Trophoblast cell (in vitro differentiated cells and primary cell): ENCODE data around the gene NEDD8.

Source experiments
- DNase-seq, 2 donors: peaks; one replicate each; pipeline ENCODE4 v3.0.0-alpha.2; 2016
- H2AFZ ChIP-seq: 2 replicates; pipeline ENCODE4 v1.6.1; 2013; ENCODE audit warnings: low read length, moderate library complexity, mild to moderate bottlenecking; ENCODE audit not compliant: insufficient read depth, poor library complexity
- H2AK5ac ChIP-seq: 2 replicates; pipeline ENCODE4 v1.6.1; 2013; ENCODE audit warnings: mild to moderate bottlenecking, low read length
- H2BK120ac ChIP-seq: 2 replicates; pipeline ENCODE4 v1.6.1; 2013; ENCODE audit warnings: low read length, mild to moderate bottlenecking, moderate library complexity; ENCODE audit not compliant: insufficient read depth, poor library complexity
- H2BK12ac ChIP-seq: 2 replicates; pipeline ENCODE4 v1.6.1; 2013; ENCODE audit warnings: mild to moderate bottlenecking, low read length, moderate library complexity
- H2BK5ac ChIP-seq: 2 replicates; pipeline ENCODE4 v1.6.1; 2013; ENCODE audit warnings: low read length, low read depth, moderate library complexity, mild to moderate bottlenecking; ENCODE audit not compliant: poor library complexity
- H3K14ac ChIP-seq: 2 replicates; pipeline ENCODE4 v1.6.1; 2013; ENCODE audit warnings: mild to moderate bottlenecking, low read length
- H3K18ac ChIP-seq: 2 replicates; pipeline ENCODE4 v1.6.1; 2013; ENCODE audit warnings: mild to moderate bottlenecking, low read length
- H3K23ac ChIP-seq: 2 replicates; pipeline ENCODE4 v1.6.1; 2013; ENCODE audit warnings: low read length
- H3K27ac ChIP-seq: 2 replicates; pipeline ENCODE4 v1.5.1; 2013; ENCODE audit warnings: low read depth, mild to moderate bottlenecking, inconsistent platforms, low read length, moderate library complexity
- H3K27me3 ChIP-seq: 2 replicates; pipeline ENCODE4 v1.6.1; 2013; ENCODE audit warnings: inconsistent platforms, mild to moderate bottlenecking, low read length, moderate library complexity; ENCODE audit not compliant: insufficient read depth
- H3K36me3 ChIP-seq, 2 experiments: 1 replicate in 1 of 2; 2 replicates in 1 of 2; pipeline ENCODE4 v1.6.1; 2013; ENCODE audit warnings: low read length in 2 of 2, mild to moderate bottlenecking in 2 of 2, moderate library complexity in 1 of 2; ENCODE audit not compliant: insufficient read depth in 2 of 2, control insufficient read depth in 1 of 2
- H3K4ac ChIP-seq: 2 replicates; pipeline ENCODE4 v1.6.1; 2013; ENCODE audit warnings: low read depth, mild to moderate bottlenecking, low read length, moderate library complexity
- H3K4me1 ChIP-seq, 2 experiments: 1 replicate in 1 of 2; 2 replicates in 1 of 2; pipeline ENCODE4 v1.6.1; 2013; ENCODE audit warnings: low read length in 2 of 2, mild to moderate bottlenecking in 2 of 2, moderate library complexity in 1 of 2; ENCODE audit not compliant: insufficient read depth in 2 of 2, control insufficient read depth in 1 of 2
- H3K4me2 ChIP-seq: 2 replicates; pipeline ENCODE4 v1.6.1; 2013; ENCODE audit warnings: inconsistent platforms, mild to moderate bottlenecking, low read length, moderate library complexity
- H3K4me3 ChIP-seq: 2 replicates; pipeline ENCODE4 v1.5.1; 2013; ENCODE audit warnings: mild to moderate bottlenecking, low read depth, low read length, inconsistent platforms
- H3K79me1 ChIP-seq: one replicate; pipeline ENCODE4 v1.6.1; 2013; ENCODE audit warnings: low read length
- H3K79me2 ChIP-seq: 2 replicates; pipeline ENCODE4 v1.6.1; 2013; ENCODE audit warnings: low read length, mild to moderate bottlenecking; ENCODE audit not compliant: control insufficient read depth, insufficient read depth, poor library complexity
- H3K9ac ChIP-seq: 2 replicates; pipeline ENCODE4 v1.6.1; 2013; ENCODE audit warnings: mild to moderate bottlenecking, low read length
- H3K9me3 ChIP-seq: 2 replicates; pipeline ENCODE4 v1.6.1; 2013; ENCODE audit warnings: low read depth, mild to moderate bottlenecking, control low read depth, inconsistent platforms, low read length; ENCODE audit not compliant: insufficient read depth
- H4K12ac ChIP-seq: 2 replicates; pipeline ENCODE4 v1.6.1; 2013; ENCODE audit warnings: low read depth, mild to moderate bottlenecking, low read length, moderate library complexity
- H4K8ac ChIP-seq: 2 replicates; pipeline ENCODE4 v1.6.1; 2013; ENCODE audit warnings: low read depth, mild to moderate bottlenecking, low read length, moderate library complexity
- H4K91ac ChIP-seq: one replicate; pipeline ENCODE4 v1.6.1; 2013; ENCODE audit warnings: low read depth, mild to moderate bottlenecking, low read length, moderate library complexity
- WGBS: extraction: QIAGEN DNeasy Blood & Tissue Kit; methylation state at CpG from one replicate; pipeline ENCODE4 v1.1.7; 2013; ENCODE audit warnings: missing lambda C conversion rate; ENCODE audit not compliant: insufficient read length, insufficient coverage; ENCODE audit errors: extremely low coverage; 5-methylcytosine and 5-hydroxymethylcytosine counted together

Gene NEDD8

GRCh38 chr14:24198814-24199524 is 33.2 kb downstream of the NEDD8 start:
- Histone ChIP-seq H3K36me3 (peaks cover 0 to 6% of the 10 kb centered on the region in 2 experiments), H2BK120ac (no peak overlapping the region), H3K23ac (no peak overlapping the region), H2AFZ (no peak overlapping the region), H4K12ac (no peak overlapping the region), H3K27ac (no peak overlapping the region), H3K18ac (no peak overlapping the region), H3K9me3 (peaks cover 3% of the 10 kb centered on the region), H3K4me3 (no peak overlapping the region), H3K27me3 (no peaks in the 10 kb centered on the region), H2BK12ac (no peak overlapping the region), H3K4ac (no peak overlapping the region), H3K4me1 (peaks cover 6 to 8% of the 10 kb centered on the region in 2 experiments), H3K79me2 (peaks cover 11% of the 10 kb centered on the region), H2BK5ac (no peak overlapping the region), H3K14ac (no peak overlapping the region), H2AK5ac (no peak overlapping the region), H3K79me1 (peaks cover 12% of the 10 kb centered on the region), H4K8ac (no peak overlapping the region), H3K9ac (no peak overlapping the region), H4K91ac (no peak overlapping the region), H3K4me2 (no peak overlapping the region)
- no peak for DNase-seq
- no CpG with 5 or more reads among the region's 7 CpGs for WGBS

- H3K79me1 ChIP-seq: peaks cover 12% of the 10 kb centered on the region
- H4K12ac ChIP-seq: no peak overlapping the region
- no peak overlapping the region for H3K9ac ChIP-seq
- no peak overlapping the region for H3K4me3 ChIP-seq
- no peak for DNase-seq
- H2BK120ac ChIP-seq: no peak overlapping the region
- H2BK12ac ChIP-seq: no peak overlapping the region
- no peak overlapping the region for H3K18ac ChIP-seq
- H4K91ac ChIP-seq: no peak overlapping the region
- no peak overlapping the region for H4K8ac ChIP-seq
- H3K79me2 ChIP-seq: peaks cover 11% of the 10 kb centered on the region
- no CpG with 5 or more reads among the region's 2 CpGs for WGBS
- H3K4ac ChIP-seq: no peak overlapping the region
- peaks cover 4% of the 10 kb centered on the region for H3K9me3 ChIP-seq
- H3K23ac ChIP-seq: no peak overlapping the region
- no peak overlapping the region for H3K14ac ChIP-seq
- no peak overlapping the region for H2BK5ac ChIP-seq
- no peak overlapping the region for H3K27ac ChIP-seq
- no peak overlapping the region for H2AK5ac ChIP-seq
- H3K4me2 ChIP-seq: no peak overlapping the region
- H2AFZ ChIP-seq: no peak overlapping the region
- H3K36me3 ChIP-seq: peaks cover 9 to 18% of the 10 kb centered on the region in 2 experiments
- H3K4me1 ChIP-seq: peaks cover 6 to 8% of the 10 kb centered on the region in 2 experiments
- no peaks in the 10 kb centered on the region for H3K27me3 ChIP-seq
These were observed 35.1 kb downstream of the NEDD8 start for GRCh38 chr14:24197056-24197450.

- Histone ChIP-seq H2AFZ (peak overlapping the region; percentile 90), H3K79me1 (peaks cover 12% of the 10 kb centered on the region), H4K8ac (peak overlapping the region; percentile 89), H3K9ac (peak overlapping the region; percentile 71), H3K4ac (peak overlapping the region; percentile 77), H3K4me3 (peak overlapping the region; percentile 75), H3K23ac (no peak overlapping the region), H3K14ac (peak overlapping the region; percentile 88), H3K27ac (peak overlapping the region; percentile 83), H3K36me3 (peaks cover 14 to 18% of the 10 kb centered on the region in 2 experiments), H2AK5ac (peak overlapping the region; percentile 31), H3K4me1 (peaks cover 6 to 8% of the 10 kb centered on the region in 2 experiments), H3K27me3 (no peaks in the 10 kb centered on the region), H3K4me2 (peak overlapping the region; percentile 88), H4K91ac (peak overlapping the region; percentile 82), H2BK120ac (peak overlapping the region; percentile 48), H3K79me2 (peaks cover 11% of the 10 kb centered on the region), H2BK12ac (no peak overlapping the region), H3K18ac (peak overlapping the region; percentile 54), H3K9me3 (peaks cover 1% of the 10 kb centered on the region), H4K12ac (peak overlapping the region; percentile 83), H2BK5ac (peak overlapping the region; percentile 60)
- DNase-seq: peak; percentile 18 to 56
- WGBS: no CpG with 5 or more reads among the region's 33 CpGs
These were observed 35.8 kb downstream of the NEDD8 start for GRCh38 chr14:24196071-24197055.
